Measurements from ENCODE around the gene NKX2-1. TPM values are rescaled to one million over a fixed set of nuclear protein-coding genes. Genes with fewer than 3 reads are reported as not detected.

NKX2-1 gene
- total RNA-seq, 2 donors from 2014 or later = not detected

GRCh38 chr14:36514278-36515104, 5.5 kb downstream of the NKX2-1 start:
- Mint-ChIP-seq H3K4me1 (peaks cover 5% of the 10 kb centered on the region), H3K4me3 (no peak overlapping the region), H3K27ac (no peak overlapping the region), H3K27me3 (peaks cover 76% of the 10 kb centered on the region), H3K36me3 (ENCODE audit: low read depth) (peaks cover 7% of the 10 kb centered on the region)
- ATAC-seq (no peak), DNase-seq (no peak)
- no peaks in the 10 kb centered on the region for H3K9me3 ChIP-seq (ENCODE audit: control insufficient read depth, low read length, poor library complexity, severe bottlenecking)

- Mint-ChIP-seq H3K4me1 (peaks cover 4% of the 10 kb centered on the region), H3K27ac (no peak overlapping the region), H3K4me3 (no peak overlapping the region), H3K27me3 (peaks cover 77% of the 10 kb centered on the region), H3K36me3 (ENCODE audit: low read depth) (peaks cover 8% of the 10 kb centered on the region)
- DNase-seq (no peak), ATAC-seq (no peak)
- H3K9me3 ChIP-seq (ENCODE audit: control insufficient read depth, low read length, poor library complexity, severe bottlenecking) = no peaks in the 10 kb centered on the region
Measured at GRCh38 chr14:36513451-36514277, 6.4 kb downstream of the NKX2-1 start.

- no peak overlapping the region for H3K4me3 Mint-ChIP-seq
- no peak overlapping the region for H3K27ac Mint-ChIP-seq
- H3K9me3 ChIP-seq (ENCODE audit: control insufficient read depth, low read length, poor library complexity, severe bottlenecking) = no peaks in the 10 kb centered on the region
- ATAC-seq (no peak), DNase-seq (no peak)
- peaks cover 4% of the 10 kb centered on the region for H3K4me1 Mint-ChIP-seq
- peaks cover 8% of the 10 kb centered on the region for H3K36me3 Mint-ChIP-seq (ENCODE audit: low read depth)
- H3K27me3 Mint-ChIP-seq = peaks cover 79% of the 10 kb centered on the region
Measured at GRCh38 chr14:36513012-36513420, 7.0 kb downstream of the NKX2-1 start.

GRCh38 chr14:36512585-36513003, 7.4 kb downstream of the NKX2-1 start:
- no peaks in the 10 kb centered on the region for H3K9me3 ChIP-seq (ENCODE audit: control insufficient read depth, low read length, poor library complexity, severe bottlenecking)
- Mint-ChIP-seq H3K4me3 (no peak overlapping the region), H3K27me3 (peaks cover 84% of the 10 kb centered on the region), H3K36me3 (ENCODE audit: low read depth) (peaks cover 10% of the 10 kb centered on the region), H3K27ac (no peak overlapping the region), H3K4me1 (peaks cover 7% of the 10 kb centered on the region)
- ATAC-seq (no peak), DNase-seq (no peak)

- Mint-ChIP-seq H3K27ac (no peak overlapping the region), H3K27me3 (peaks cover 89% of the 10 kb centered on the region), H3K4me1 (peaks cover 7% of the 10 kb centered on the region), H3K36me3 (ENCODE audit: low read depth) (peaks cover 11% of the 10 kb centered on the region), H3K4me3 (no peak overlapping the region)
- DNase-seq (no peak), ATAC-seq (no peak)
- H3K9me3 ChIP-seq (ENCODE audit: control insufficient read depth, low read length, poor library complexity, severe bottlenecking) = no peaks in the 10 kb centered on the region
Measured at GRCh38 chr14:36511981-36512584, 7.9 kb downstream of the NKX2-1 start.

- Mint-ChIP-seq H3K36me3 (ENCODE audit: low read depth) (peaks cover 14% of the 10 kb centered on the region), H3K4me3 (no peak overlapping the region), H3K27me3 (peaks cover 87% of the 10 kb centered on the region), H3K4me1 (peaks cover 7% of the 10 kb centered on the region), H3K27ac (no peak overlapping the region)
- no peaks in the 10 kb centered on the region for H3K9me3 ChIP-seq (ENCODE audit: control insufficient read depth, low read length, poor library complexity, severe bottlenecking)
- ATAC-seq = no peak
- no peak for DNase-seq
Measured at GRCh38 chr14:36510874-36511273, 9.2 kb downstream of the NKX2-1 start.

GRCh38 chr14:36510078-36510799, 9.8 kb downstream of the NKX2-1 start:
- Mint-ChIP-seq H3K4me1 (peaks cover 7% of the 10 kb centered on the region), H3K36me3 (ENCODE audit: low read depth) (peaks cover 14% of the 10 kb centered on the region), H3K4me3 (no peak overlapping the region), H3K27ac (no peak overlapping the region), H3K27me3 (peaks cover 82% of the 10 kb centered on the region)
- ATAC-seq (no peak), DNase-seq (no peak)
- no peaks in the 10 kb centered on the region for H3K9me3 ChIP-seq (ENCODE audit: control insufficient read depth, low read length, poor library complexity, severe bottlenecking)

GRCh38 chr14:36509069-36509917, 10.7 kb downstream of the NKX2-1 start:
- Mint-ChIP-seq H3K4me1 (peaks cover 7% of the 10 kb centered on the region), H3K4me3 (no peak overlapping the region), H3K27ac (no peak overlapping the region), H3K36me3 (ENCODE audit: low read depth) (peaks cover 15% of the 10 kb centered on the region), H3K27me3 (peaks cover 82% of the 10 kb centered on the region)
- ATAC-seq (no peak), DNase-seq (no peak)
- no peaks in the 10 kb centered on the region for H3K9me3 ChIP-seq (ENCODE audit: control insufficient read depth, low read length, poor library complexity, severe bottlenecking)

GRCh38 chr14:36508418-36509068, 11.5 kb downstream of the NKX2-1 start:
- H3K4me1 Mint-ChIP-seq = peaks cover 8% of the 10 kb centered on the region
- H3K27me3 Mint-ChIP-seq = peaks cover 79% of the 10 kb centered on the region
- H3K4me3 Mint-ChIP-seq = no peak overlapping the region
- H3K27ac Mint-ChIP-seq = no peak overlapping the region
- H3K9me3 ChIP-seq (ENCODE audit: control insufficient read depth, low read length, poor library complexity, severe bottlenecking) = no peaks in the 10 kb centered on the region
- ATAC-seq (no peak), DNase-seq (no peak)
- H3K36me3 Mint-ChIP-seq (ENCODE audit: low read depth) = peaks cover 16% of the 10 kb centered on the region

- ATAC-seq (no peak), DNase-seq (no peak)
- H3K9me3 ChIP-seq (ENCODE audit: control insufficient read depth, low read length, poor library complexity, severe bottlenecking) = no peaks in the 10 kb centered on the region
- Mint-ChIP-seq H3K27ac (no peak overlapping the region), H3K27me3 (peaks cover 79% of the 10 kb centered on the region), H3K36me3 (ENCODE audit: low read depth) (peaks cover 17% of the 10 kb centered on the region), H3K4me1 (peaks cover 8% of the 10 kb centered on the region), H3K4me3 (no peak overlapping the region)
Measured at GRCh38 chr14:36507847-36508417, 12.1 kb downstream of the NKX2-1 start.

- peaks cover 17% of the 10 kb centered on the region for H3K36me3 Mint-ChIP-seq (ENCODE audit: low read depth)
- H3K4me3 Mint-ChIP-seq = no peak overlapping the region
- H3K27ac Mint-ChIP-seq = no peak overlapping the region
Measured at GRCh38 chr14:36506732-36507614, 13.1 kb downstream of the NKX2-1 start.

More at GRCh38 chr14:36506732-36507614, 13.1 kb downstream of the NKX2-1 start:
- ATAC-seq = no peak
- DNase-seq = no peak
- no peaks in the 10 kb centered on the region for H3K9me3 ChIP-seq (ENCODE audit: control insufficient read depth, low read length, poor library complexity, severe bottlenecking)
- H3K27me3 Mint-ChIP-seq = peaks cover 79% of the 10 kb centered on the region
- H3K4me1 Mint-ChIP-seq = peaks cover 8% of the 10 kb centered on the region
